HG03280 (cell line): Measurements from ENCODE around the gene SLC19A1.

Source experiments
- ATAC-seq: cut with Tn5 transposase; IDR thresholded peaks from one replicate; pipeline ENCODE4 v1.9.1; 2021; ENCODE audit warnings: mild to moderate bottlenecking, moderate library complexity; ENCODE audit not compliant: unreplicated experiment

SLC19A1 gene

GRCh38 chr21:45459171-45460010 lies 82.8 kb downstream of the SLC19A1 start:
- ATAC-seq: no peak

GRCh38 chr21:45458281-45459170 lies 83.7 kb downstream of the SLC19A1 start:
- no peak for ATAC-seq

- no peak for ATAC-seq
These were observed 84.4 kb downstream of the SLC19A1 start for GRCh38 chr21:45457832-45458172.

- ATAC-seq: no peak
These were observed 84.9 kb downstream of the SLC19A1 start for GRCh38 chr21:45457161-45457831.

- no peak for ATAC-seq
These were observed 85.6 kb downstream of the SLC19A1 start for GRCh38 chr21:45456584-45457160.

GRCh38 chr21:45455674-45456583 lies 86.3 kb downstream of the SLC19A1 start:
- ATAC-seq: no peak

GRCh38 chr21:45454926-45455673 lies 87.1 kb downstream of the SLC19A1 start:
- no peak for ATAC-seq

GRCh38 chr21:45454060-45454925 lies 87.9 kb downstream of the SLC19A1 start:
- ATAC-seq: no peak

- no peak for ATAC-seq
These were observed 88.8 kb downstream of the SLC19A1 start for GRCh38 chr21:45453308-45453950.

GRCh38 chr21:45452696-45453307 lies 89.4 kb downstream of the SLC19A1 start:
- no peak for ATAC-seq

- no peak for ATAC-seq
These were observed 90.5 kb downstream of the SLC19A1 start for GRCh38 chr21:45451771-45452182.

- no peak for ATAC-seq
These were observed 91.0 kb downstream of the SLC19A1 start for GRCh38 chr21:45451091-45451740.

- ATAC-seq: no peak
These were observed 91.7 kb downstream of the SLC19A1 start for GRCh38 chr21:45450423-45451090.

GRCh38 chr21:45449658-45450422 lies 92.4 kb downstream of the SLC19A1 start:
- no peak for ATAC-seq

- no peak for ATAC-seq
These were observed 93.2 kb downstream of the SLC19A1 start for GRCh38 chr21:45448810-45449657.
